ENCODE measurements around the gene NAT16.
"Not testable (repeated sequence)": the region's sequence is repeated elsewhere in the genome, so short reads cannot be mapped to it uniquely, and the experiment has no call there.

Gene NAT16

DNA sequence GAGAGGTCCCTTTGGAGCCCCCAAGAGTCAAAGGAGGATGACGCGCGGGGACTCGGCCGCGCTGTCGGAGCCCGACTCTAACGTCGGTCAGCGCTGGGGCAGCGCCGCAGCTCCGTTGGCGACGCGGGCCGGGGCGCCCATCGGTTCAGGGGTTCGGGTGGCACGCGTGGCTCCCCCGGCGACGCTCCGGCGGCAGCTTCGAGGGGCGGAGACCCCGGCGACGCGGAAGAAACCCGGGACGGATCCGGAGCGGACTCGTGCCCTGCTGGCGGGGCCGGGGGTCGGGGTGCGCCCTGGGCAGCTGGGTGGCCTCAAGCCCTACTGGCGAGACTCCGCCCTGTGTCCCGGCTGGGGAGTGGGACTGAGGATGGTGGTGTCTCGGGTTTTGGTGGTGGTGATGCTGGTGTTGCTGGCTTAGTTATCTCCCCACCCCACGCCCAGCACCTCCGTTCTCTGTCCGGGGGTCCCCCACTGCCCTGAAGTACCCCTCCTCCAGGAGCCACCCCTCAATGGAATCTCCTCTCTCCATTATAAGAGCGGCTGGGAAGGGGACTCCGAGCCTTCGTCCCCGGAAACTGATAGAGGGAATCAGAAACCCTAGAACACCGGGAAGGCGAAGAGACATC is at the start of gene NAT16:
Gene NAT16, minus strand, starts transcription at position 164 of the 626 bp plus-strand sequence. CDS start 5,486 bp downstream, outside the sequence.
- DNase-seq: no peak

DNA sequence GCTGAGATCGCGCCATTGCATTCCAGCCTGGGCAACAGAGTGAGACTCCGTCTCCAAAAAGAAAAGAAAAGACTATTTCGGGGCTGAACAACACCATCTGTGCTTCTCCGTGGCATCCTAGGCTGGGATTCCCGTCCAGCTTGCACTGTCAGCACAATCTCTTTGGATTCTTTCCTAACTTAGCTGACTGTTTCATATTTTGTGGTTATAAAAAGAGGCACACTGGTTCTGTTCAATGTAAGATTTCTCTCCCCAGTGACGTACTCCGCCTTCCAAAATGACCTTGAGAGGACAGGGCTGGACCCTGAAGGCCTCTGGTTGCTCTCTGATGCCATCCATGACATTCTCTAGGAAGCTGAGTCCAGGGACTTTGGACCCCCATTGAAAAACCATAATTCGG is 46.6 kb upstream of the NAT16 start:
- no peak for DNase-seq

DNA sequence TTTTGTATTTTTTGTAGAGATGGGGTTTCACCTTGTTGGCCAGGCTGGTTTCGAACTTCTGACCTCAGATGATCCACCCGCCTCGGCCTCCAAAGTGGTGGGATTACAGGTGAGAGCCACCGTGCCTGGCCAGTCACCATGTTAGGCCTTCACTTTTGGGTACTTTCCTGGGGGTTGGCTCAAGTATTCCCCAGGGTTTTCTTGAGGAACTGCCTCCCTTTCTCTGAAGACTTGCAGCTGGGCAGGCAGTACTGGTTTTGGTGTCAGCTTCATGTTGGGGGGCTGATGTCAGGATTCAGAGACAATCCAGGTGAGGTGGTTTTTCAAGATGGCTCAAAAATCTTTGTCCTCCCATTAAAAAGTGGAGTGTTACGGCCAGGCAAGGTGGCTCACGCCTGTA is 45.6 kb upstream of the NAT16 start:
- no peak for DNase-seq

- DNase-seq: no peak
Measured at GRCh38 chr7:101223528-101223927, 43.4 kb upstream of the NAT16 start.

DNA sequence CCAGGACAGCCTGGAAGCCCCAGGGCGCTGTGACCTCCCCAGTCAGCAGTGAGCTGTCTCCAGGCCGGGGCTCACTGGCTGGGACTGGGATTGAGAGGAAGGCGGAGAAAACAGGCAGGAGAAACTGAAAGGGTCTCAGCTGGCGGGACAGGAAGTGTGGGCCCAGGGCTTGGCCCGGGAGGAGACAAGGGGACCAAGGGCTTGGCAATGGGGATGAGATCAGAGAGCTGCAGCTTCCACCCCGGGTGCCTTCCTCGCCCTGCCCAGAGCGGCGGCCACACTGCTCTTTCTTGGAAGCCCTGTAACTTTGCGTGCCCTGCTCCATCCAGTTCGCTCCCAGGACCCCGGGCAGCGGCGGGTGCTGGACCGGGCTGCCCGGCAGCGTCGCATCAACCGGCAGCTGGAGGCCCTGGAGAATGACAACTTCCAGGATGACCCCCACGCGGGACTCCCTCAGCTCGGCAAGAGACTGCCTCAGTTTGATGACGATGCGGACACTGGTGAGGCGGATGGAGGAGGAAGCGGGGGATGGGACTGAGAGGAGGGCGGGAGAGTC is 42.3 kb upstream of the NAT16 start:
- DNase-seq: no peak

GRCh38 chr7:101220295-101220694 is 40.2 kb upstream of the NAT16 start:
- no peak for DNase-seq

GRCh38 chr7:101218236-101219125 is 38.4 kb upstream of the NAT16 start:
- no peak for DNase-seq

DNA sequence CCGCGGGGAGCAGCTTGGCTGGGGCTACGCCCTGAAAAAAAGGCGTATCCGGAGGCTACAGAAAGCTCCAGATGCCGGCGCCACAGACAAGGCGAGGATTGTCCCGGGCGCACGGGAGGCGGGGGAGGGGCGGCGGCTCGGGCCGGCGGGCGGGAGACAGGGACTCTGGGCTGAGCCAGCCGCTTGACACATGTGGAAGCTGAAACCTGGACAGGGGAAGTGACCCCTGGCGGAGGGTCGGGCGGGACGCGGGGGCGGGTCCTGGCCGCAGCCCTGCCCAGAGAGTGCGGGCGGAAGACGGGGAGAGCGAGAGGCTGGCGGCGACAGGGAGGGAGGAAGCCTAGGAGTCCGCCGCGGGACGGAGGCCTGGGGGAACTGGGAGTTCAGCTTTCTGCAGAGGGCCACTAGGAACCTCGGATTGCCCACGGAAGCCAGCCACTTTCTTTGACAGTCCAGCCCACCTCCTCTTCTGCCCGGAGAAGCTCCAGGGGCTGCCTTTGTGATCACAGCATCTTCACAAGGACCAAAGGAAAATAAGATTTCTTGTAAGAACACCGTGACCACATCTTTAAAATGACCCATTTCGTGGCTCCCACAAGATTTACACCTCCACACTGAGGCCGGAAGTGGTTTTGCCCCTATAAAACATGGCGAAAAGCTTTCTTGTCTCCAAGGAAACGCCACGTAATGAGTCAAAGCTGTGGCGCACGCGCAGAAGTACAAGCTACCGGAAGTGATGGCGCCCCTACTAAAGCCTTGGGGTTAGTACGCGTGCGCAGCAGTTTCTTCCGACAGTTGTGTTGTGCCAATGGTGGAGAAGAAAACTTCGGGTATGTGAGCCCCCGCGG is 37.5 kb upstream of the NAT16 start, which contains the start of the genes PLOD3 and ZNHIT1:
Gene PLOD3, minus strand, starts transcription at position 194 of the 848 bp plus-strand sequence. CDS start 307 bp downstream, outside the sequence.
Gene ZNHIT1, plus strand, starts transcription at position 778 of the 848 bp plus-strand sequence. Its CDS starts 31 bp downstream, at position 809.
- DNase-seq: peak; percentile 96

DNA sequence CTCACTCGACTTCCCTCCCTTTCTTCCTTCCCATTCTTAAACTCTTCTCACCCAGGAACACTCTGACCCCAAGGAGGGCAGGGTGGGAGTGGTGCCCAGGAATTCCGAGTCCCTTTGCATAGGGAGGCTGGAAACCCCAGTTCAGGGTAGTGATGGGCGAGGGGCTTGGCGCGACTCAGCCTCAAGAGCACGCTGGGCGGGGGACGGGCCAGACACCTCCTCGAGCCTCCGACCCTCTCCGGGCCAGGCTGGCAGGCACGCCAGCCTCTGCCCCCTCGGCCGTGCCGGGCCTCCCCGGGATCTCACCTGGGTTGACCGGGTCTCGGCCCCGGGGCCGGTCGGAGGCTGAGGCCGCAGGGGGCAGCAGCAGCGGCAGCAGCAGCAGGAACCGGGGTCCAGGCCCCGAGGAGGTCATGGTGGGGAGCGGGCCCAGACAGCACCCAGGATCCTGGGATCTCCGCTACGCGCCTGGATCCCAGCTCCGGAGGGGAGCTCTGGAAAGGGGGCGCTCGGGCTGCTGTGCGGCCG is 36.8 kb upstream of the NAT16 start:
- DNase-seq: no peak

- DNase-seq: no peak
Measured at GRCh38 chr7:101216001-101216859, 36.1 kb upstream of the NAT16 start.

DNA sequence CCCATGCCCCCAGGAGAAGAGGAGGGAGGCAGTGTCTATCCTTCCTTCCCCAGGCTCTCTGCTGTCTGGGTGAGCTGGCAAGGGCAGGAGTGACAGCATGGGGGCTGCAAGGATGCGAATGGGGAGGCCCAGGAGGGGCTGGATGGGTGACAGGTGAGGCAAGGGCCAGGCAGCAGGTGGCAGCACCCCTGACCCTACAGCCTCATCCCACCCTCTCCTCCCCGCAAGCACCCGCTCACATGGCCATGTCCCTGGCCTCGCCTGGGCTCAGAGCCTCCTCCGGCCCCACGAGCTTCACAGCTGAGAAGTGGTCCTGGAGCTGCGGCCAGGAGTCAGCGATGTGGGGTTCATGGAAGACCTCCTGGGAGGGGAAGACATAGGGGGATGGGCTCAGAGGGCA is 31.9 kb upstream of the NAT16 start:
- DNase-seq: no peak

DNA sequence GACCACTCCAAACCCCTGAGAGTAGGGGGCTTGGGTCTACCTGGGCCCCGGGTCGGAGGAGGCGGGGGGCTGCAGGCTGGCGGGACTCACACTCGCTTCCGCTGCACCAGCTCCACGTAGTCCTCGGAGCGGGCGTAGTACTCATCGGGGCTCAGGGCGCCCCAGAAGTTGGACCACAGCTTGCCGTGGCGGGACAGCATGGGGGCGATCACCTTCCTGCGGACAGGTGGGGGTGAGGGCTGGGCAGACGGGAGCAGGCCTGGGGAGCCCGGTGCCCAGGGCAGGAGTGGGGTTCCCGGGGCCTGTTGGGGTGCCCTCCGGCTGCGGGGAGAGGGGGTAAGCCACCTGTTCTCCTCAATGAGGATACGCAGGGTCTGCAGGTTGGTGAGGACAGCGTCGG is 31.4 kb upstream of the NAT16 start:
- no peak for DNase-seq

DNA sequence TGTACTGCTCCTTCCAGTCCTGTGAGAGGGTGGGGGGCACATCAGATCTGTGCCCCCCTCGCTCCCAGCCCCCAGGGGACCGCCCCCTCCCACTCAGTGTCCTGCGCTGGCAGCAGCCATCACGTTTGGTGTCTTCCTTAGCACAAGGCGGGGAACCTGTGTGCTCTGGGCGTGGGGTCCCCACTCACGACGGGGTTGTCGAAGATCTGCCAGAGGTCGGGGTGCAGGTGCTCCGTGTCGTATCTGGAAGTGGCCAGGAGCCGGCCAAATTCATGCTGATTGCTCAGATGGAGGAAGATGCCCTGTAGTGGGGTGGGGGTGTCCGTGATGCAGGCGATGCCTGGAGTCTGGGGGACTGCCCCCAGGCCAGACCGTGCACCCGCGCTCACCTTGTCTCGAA is 30.1 kb upstream of the NAT16 start:
- no peak for DNase-seq

DNA sequence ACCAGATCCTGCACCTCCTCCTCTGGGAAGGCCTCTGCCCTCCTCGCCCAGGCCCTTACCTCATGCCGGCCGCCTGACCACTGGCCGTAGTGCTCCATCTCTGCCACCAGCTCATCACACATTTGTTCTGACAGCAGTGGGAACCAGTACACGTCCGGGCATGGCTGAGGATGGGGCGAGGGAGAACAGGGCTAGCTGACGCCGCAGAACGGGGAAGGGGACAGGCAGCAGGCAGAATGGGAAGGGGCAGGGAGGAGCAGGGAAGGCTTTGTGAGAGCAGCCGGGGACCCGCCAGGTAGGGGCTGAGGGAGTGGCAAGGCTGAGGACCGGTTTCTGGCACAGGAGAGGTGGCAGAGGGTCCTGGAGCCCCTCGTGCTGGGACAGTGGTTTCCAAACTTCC is 28.7 kb upstream of the NAT16 start:
- DNase-seq: no peak

- no peak for DNase-seq
Measured at GRCh38 chr7:101207459-101207858, 27.4 kb upstream of the NAT16 start.

DNA sequence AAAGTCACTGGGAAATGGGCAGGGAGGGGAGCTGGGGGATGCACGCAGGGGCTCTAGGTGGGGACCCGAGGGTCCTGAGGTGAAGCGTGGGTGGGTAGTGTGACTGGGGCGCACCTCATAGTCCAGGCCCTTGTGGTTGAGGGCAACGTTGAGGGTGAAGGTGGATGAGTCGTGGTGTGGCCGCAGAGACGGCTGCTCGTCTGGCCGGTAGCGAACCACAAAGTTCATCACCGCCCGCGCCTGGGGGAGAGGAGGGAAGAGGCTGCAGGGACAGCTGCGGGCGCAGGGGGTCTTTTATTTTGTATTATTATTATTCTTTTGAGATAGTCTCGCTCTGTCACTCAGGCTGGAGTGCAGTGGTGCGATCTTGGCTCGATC is 26.6 kb upstream of the NAT16 start:
- DNase-seq: no peak

DNA sequence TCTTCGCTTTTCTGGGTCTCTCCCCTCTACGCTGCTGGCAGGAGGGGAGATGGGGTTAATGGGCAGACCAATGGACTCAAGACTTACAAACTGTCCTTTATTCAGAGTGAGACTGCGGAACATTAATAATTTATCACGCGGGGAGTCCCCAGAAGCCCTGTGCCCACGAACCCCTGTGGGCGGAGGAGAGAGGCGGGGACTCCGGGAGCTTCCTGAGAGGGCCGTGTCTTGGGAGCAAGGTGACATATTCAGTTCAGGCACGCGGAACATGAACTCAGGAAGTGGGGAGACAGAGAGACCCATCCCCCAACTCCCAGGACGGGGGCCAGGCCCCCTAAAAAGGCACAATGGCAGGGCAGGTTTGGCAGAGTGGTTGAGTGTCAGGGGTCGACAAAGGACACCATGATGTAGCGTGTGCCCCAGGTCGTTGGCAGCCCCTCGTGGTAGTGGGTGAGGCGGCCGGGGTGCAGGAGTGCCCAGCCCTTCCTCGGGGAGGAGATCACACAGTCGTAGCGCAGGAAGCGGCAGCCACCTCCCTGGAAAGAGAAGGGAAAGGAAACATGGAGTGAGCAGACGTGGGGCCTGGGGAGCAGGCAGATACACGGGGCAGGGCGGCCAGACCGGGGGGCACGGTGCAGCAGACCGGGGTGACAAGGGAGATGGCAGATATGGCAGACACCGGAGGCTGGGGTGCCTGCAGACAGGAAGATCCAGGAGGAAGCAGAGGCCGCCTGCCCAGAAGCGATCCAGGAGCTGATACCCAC is 26.0 kb upstream of the NAT16 start:
- DNase-seq: no peak

DNA sequence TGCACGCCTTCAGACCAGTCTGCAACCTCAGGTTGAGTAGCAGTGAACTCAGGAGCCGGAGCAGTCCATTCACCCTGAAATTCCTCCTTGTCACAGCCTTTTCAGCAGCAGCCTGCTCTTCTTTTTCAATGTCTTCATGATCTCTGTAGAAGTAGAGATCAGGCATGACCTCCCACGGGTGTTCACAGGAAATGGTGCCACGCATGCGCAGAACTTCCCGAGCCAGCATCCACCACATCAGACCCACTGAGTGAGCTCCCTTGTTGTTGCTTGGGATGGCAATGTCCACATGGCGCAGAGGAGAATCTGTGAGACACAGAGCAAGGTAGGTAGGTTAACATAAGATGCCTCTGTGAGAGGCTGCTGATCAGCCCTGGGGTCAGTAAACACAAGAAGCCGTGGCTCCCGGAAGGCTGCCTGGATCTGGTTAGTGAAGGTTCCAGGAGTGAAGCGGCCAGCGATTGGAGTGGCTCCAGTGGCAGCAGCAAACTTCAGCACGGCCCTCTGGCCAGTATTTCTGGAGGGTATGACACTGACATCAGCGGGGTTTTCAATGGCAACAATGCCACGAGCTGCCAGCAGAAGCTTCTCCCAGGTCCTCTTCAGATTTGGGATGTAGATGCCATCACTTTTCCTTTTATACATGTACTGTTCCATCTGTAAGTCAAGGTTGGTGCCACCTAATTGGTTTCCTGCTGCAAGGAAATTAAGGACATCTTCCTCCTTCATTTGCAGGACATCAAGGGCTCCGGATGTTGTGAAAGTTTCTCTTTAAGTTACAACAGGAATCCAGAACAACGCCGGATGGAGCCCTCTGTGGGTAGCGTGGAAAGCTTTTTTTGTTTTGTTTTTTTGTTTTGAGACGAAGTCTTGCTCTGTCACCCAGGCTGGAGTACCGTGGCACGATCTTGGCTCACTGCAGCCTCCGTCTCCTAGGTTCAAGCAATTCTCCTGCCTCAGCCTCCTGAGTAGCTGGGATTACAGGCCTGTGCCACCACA is 23.9 kb upstream of the NAT16 start:
- DNase-seq: not testable (repeated sequence)

DNA sequence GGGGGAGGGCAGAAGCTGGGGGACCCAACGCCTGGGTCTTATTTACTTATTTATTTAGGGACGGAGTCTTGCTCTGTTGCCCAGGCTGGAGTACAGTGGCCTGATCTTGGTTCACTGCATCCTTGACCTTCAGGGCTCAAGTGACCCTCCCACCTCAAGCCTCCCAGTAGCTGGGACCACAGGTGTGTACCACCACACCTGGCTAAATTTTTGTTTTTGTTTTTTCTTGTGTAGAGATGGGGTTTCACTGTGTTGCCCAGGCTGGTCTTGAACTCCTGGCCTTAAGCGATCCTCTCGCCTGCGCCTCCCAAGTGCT is 22.5 kb upstream of the NAT16 start:
- no peak for DNase-seq
